Measurements from ENCODE around the gene CSAD.

- no peak for TF ChIP-seq POLR2AphosphoS5 (IDR thresholded peaks at IDR 0.05; ENCODE audit: low read depth, low read length)
- TF ChIP-seq, protein P1, sequence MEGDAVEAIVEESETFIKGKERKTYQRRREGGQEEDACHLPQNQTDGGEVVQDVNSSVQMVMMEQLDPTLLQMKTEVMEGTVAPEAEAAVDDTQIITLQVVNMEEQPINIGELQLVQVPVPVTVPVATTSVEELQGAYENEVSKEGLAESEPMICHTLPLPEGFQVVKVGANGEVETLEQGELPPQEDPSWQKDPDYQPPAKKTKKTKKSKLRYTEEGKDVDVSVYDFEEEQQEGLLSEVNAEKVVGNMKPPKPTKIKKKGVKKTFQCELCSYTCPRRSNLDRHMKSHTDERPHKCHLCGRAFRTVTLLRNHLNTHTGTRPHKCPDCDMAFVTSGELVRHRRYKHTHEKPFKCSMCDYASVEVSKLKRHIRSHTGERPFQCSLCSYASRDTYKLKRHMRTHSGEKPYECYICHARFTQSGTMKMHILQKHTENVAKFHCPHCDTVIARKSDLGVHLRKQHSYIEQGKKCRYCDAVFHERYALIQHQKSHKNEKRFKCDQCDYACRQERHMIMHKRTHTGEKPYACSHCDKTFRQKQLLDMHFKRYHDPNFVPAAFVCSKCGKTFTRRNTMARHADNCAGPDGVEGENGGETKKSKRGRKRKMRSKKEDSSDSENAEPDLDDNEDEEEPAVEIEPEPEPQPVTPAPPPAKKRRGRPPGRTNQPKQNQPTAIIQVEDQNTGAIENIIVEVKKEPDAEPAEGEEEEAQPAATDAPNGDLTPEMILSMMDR (IDR thresholded peaks at IDR 0.05): no peak
- TF ChIP-seq SIN3A (IDR thresholded peaks at IDR 0.05; ENCODE audit: borderline replicate concordance, insufficient read depth, low read depth, low read length): no peak
- no peak for TF ChIP-seq REST (IDR thresholded peaks at IDR 0.05; ENCODE audit: insufficient read depth in 1 of 2, low read depth in 2 of 2, low read length in 1 of 2)
Measured at GRCh38 chr12:53185582-53186153, 4.9 kb upstream of the CSAD start.
